VCaP (cell line): ENCODE data around the gene TAOK3.
"Not testable (repeated sequence)": the region's sequence is repeated elsewhere in the genome, so short reads cannot be mapped to it uniquely, and the experiment has no call there.

Experiments
- H3K27ac ChIP-seq: fragments of 450-650 bp; 2 replicates; pipeline ENCODE4 v1.5.1; 2017
- TF ChIP-seq, protein P1 (sequence below): fragments of 450-650 bp; conservative IDR thresholded peaks from 2 replicates; pipeline ENCODE4 v1.5.1; 2017; ENCODE audit warnings: mild to moderate bottlenecking, moderate library complexity

The TAOK3 gene

DNA sequence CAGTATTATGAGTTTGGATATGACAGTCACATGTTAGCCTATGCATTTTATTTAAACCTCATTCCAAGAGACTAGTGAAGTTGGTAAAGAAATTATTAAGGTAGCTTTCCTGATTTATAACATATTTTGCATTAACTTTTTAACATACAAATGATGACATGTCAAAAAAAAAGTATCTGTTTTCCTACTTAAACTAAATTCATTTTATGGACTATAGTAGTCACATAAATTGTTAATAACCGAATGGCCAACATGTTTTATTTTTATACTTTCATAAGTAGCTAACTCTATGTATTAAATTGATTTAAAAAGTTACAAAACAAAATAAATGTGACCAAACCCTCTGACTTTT lies 14.7 kb downstream of the TAOK3 start:
- no peak overlapping the region for H3K27ac ChIP-seq
- TF ChIP-seq, protein P1, sequence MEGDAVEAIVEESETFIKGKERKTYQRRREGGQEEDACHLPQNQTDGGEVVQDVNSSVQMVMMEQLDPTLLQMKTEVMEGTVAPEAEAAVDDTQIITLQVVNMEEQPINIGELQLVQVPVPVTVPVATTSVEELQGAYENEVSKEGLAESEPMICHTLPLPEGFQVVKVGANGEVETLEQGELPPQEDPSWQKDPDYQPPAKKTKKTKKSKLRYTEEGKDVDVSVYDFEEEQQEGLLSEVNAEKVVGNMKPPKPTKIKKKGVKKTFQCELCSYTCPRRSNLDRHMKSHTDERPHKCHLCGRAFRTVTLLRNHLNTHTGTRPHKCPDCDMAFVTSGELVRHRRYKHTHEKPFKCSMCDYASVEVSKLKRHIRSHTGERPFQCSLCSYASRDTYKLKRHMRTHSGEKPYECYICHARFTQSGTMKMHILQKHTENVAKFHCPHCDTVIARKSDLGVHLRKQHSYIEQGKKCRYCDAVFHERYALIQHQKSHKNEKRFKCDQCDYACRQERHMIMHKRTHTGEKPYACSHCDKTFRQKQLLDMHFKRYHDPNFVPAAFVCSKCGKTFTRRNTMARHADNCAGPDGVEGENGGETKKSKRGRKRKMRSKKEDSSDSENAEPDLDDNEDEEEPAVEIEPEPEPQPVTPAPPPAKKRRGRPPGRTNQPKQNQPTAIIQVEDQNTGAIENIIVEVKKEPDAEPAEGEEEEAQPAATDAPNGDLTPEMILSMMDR: no peak

GRCh38 chr12:118357257-118358007 lies 15.3 kb downstream of the TAOK3 start:
- TF ChIP-seq, protein P1: 0 out of 2 replicates have a peak, but pooled peaks have one; percentile 6
- H3K27ac ChIP-seq: peak overlapping the region; percentile 7; the same call in 1 of the 2 replicates

DNA sequence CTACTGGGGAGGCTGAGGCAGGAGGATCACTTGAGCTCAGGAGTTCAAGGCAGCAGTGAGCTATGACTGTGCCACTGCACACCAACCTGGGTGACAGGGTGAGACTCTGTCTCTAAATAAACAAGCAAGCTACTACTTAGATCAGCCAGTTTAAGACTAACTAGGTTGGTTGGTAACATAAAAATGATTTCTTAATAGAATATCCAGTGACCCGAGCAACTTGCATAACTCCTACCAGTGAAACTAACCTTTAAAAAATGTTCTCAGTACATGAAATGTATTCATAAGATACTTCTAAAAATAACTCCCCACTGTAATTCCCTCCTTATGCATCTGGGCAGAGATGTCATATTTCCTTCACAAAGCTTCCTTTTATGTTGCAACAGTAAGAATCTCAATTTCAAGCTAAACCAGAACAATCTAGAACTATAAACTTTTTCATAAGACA lies 15.9 kb downstream of the TAOK3 start:
- H3K27ac ChIP-seq: peak overlapping the region; percentile 7; the same call in 1 of the 2 replicates

GRCh38 chr12:118355843-118356242 lies 16.9 kb downstream of the TAOK3 start:
- H3K27ac ChIP-seq: no peak overlapping the region
- TF ChIP-seq, protein P1: no peak

More for the DNA sequence above, 15.9 kb downstream of the TAOK3 start:
- TF ChIP-seq, protein P1: no peak

- TF ChIP-seq, protein P1: no peak
These were observed 17.8 kb downstream of the TAOK3 start for GRCh38 chr12:118354903-118355302.

DNA sequence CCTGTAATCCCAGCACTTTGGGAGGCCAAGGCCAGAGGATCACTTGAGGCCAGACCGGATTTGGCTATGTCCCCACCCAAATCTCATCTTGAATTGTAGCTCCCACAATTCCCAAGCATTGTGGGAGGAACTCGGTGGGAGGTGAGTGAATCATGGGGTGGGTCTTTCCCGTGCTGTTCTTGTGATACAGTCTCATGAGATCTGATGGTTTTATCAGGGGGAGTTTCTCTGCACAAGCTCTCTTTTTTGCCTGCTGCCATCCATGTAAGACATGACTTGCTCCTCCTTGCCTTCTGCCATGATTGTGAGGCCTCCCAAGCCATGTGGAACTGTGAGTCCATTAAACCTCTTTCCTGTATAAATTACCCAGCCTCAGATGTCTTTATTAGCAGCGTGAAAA lies 18.2 kb downstream of the TAOK3 start:
- not testable (repeated sequence) for H3K27ac ChIP-seq

More at GRCh38 chr12:118354903-118355302, 17.8 kb downstream of the TAOK3 start:
- H3K27ac ChIP-seq: no peak overlapping the region

GRCh38 chr12:118353721-118354120 lies 19.0 kb downstream of the TAOK3 start:
- no peak overlapping the region for H3K27ac ChIP-seq
- TF ChIP-seq, protein P1: no peak

- TF ChIP-seq, protein P1: no peak
These were observed 21.7 kb downstream of the TAOK3 start for GRCh38 chr12:118350908-118351559.

More at GRCh38 chr12:118350908-118351559, 21.7 kb downstream of the TAOK3 start:
- no peak overlapping the region for H3K27ac ChIP-seq
